HepG2 (cell line): Measurements from ENCODE around the gene PHACTR1. TPM values are rescaled to one million over a fixed set of nuclear protein-coding genes. Genes with fewer than 3 reads are reported as not detected.
A peak's percentile ranks its signal among the peaks of the same experiment; 100 is the strongest.

Experiments used
- FOXK1 ChIP-seq: sonication (generic); formaldehyde crosslinking; IDR thresholded peaks from 2 replicates; pipeline ENCODE4 v1.4.0; 2020; ENCODE audit warnings: low read depth, missing genetic modification reagents, borderline replicate concordance
- KAT2B ChIP-seq: fragments of 150-350 bp; IDR thresholded peaks from 2 replicates; pipeline ENCODE4 v1.6.1; 2014; ENCODE audit warnings: low read depth, low read length, borderline replicate concordance
- MBD4 ChIP-seq: IDR thresholded peaks from 2 replicates; pipeline ENCODE4 v1.6.1; 2012; ENCODE audit warnings: low read length, inconsistent platforms, borderline replicate concordance
- MBNL3 ChIP-seq: fragments of 250-450 bp; sonication (Bioruptor Pico); conservative IDR thresholded peaks from 2 replicates; pipeline ENCODE4 v1.8.0; 2022; ENCODE audit warnings: mild to moderate bottlenecking, inconsistent platforms
- MED8 ChIP-seq: sonication (generic); formaldehyde crosslinking; IDR thresholded peaks from 2 replicates; pipeline ENCODE4 v1.8.1; 2023; ENCODE audit warnings: mild to moderate bottlenecking, missing genetic modification reagents; ENCODE audit not compliant: insufficient replicate concordance
- MXI1 ChIP-seq: IDR thresholded peaks from 3 replicates; pipeline ENCODE4 v1.6.1; 2012; ENCODE audit warnings: low read depth, low read length, inconsistent platforms, borderline replicate concordance
- NFE2L2 ChIP-seq: fragments of 150-350 bp; IDR thresholded peaks from 2 replicates; pipeline ENCODE4 v1.6.1; 2014; ENCODE audit warnings: low read length
- NR2C2 ChIP-seq: sonication (generic); formaldehyde crosslinking; IDR thresholded peaks from 2 replicates; pipeline ENCODE4 v1.4.0; 2020; ENCODE audit warnings: missing genetic modification reagents, mild to moderate bottlenecking, moderate library complexity, borderline replicate concordance
- RBM22 ChIP-seq: fragments of 200-400 bp; formaldehyde crosslinking; optimal IDR thresholded peaks from 2 replicates; pipeline ENCODE3; 2017; ENCODE audit warnings: mild to moderate bottlenecking, low read length, moderate library complexity
- RFXAP ChIP-seq: sonication (generic); formaldehyde crosslinking; IDR thresholded peaks from 2 replicates; pipeline ENCODE4 v1.4.0; 2020; ENCODE audit warnings: missing genetic modification reagents, borderline replicate concordance
- RXRA ChIP-seq: sonication (generic); formaldehyde crosslinking; IDR thresholded peaks from 2 replicates; pipeline ENCODE4 v1.5.1; 2020; ENCODE audit warnings: missing genetic modification reagents
- RXRB ChIP-seq: IDR thresholded peaks from 2 replicates; pipeline ENCODE4 v1.6.1; 2016; ENCODE audit warnings: borderline replicate concordance, missing genetic modification reagents, missing compliant biosample characterization
- SSRP1 ChIP-seq: IDR thresholded peaks from 2 replicates; pipeline ENCODE4 v1.6.1; 2016; ENCODE audit warnings: control low read depth
- SYNCRIP ChIP-seq: fragments of 200-400 bp; formaldehyde crosslinking; IDR thresholded peaks from 2 replicates; pipeline ENCODE4 v1.6.1; 2018; ENCODE audit warnings: mild to moderate bottlenecking, low read depth, low read length; ENCODE audit not compliant: insufficient read depth
- TFE3 ChIP-seq: IDR thresholded peaks from 2 replicates; pipeline ENCODE4 v1.6.1; 2016
- TGIF2 ChIP-seq: IDR thresholded peaks from 2 replicates; pipeline ENCODE4 v1.6.1; 2016; ENCODE audit warnings: control low read depth, missing compliant biosample characterization
- TOE1 ChIP-seq: sonication (generic); formaldehyde crosslinking; IDR thresholded peaks from 2 replicates; pipeline ENCODE4 v1.4.0; 2020; ENCODE audit warnings: mild to moderate bottlenecking, missing genetic modification reagents
- ZNF18 ChIP-seq: sonication (generic); formaldehyde crosslinking; IDR thresholded peaks from 2 replicates; pipeline ENCODE4 v1.8.0; 2022; ENCODE audit warnings: mild to moderate bottlenecking, missing genetic modification reagents; ENCODE audit not compliant: insufficient replicate concordance
- ZNF282 ChIP-seq: fragments of 450-650 bp; IDR thresholded peaks from 2 replicates; pipeline ENCODE4 v1.6.1; 2018; ENCODE audit not compliant: partially characterized antibody
- ZNF3 ChIP-seq: IDR thresholded peaks from 2 replicates; pipeline ENCODE4 v1.7.0; 2017; ENCODE audit warnings: inconsistent platforms
- ZNF672 ChIP-seq: sonication (generic); formaldehyde crosslinking; IDR thresholded peaks from 2 replicates; pipeline ENCODE4 v1.8.1; 2022; ENCODE audit warnings: missing genetic modification reagents
- ZNF784 ChIP-seq: sonication (generic); formaldehyde crosslinking; IDR thresholded peaks from 2 replicates; pipeline ENCODE4 v1.5.1; 2020; ENCODE audit warnings: missing genetic modification reagents, mild to moderate bottlenecking, borderline replicate concordance
- ZNF883 ChIP-seq: sonication (generic); formaldehyde crosslinking; IDR thresholded peaks from 2 replicates; pipeline ENCODE4 v1.5.1; 2020; ENCODE audit warnings: mild to moderate bottlenecking, missing genetic modification reagents; ENCODE audit errors: not compliant biosample characterization
- polyA plus RNA-seq, 8 experiments: library from polyadenylated mRNA; depleted of rRNA in 3 of 8; stranded (reverse) in 7 of 8; unstranded in 1 of 8; fragments of >200 nt; fragmentation: Illumina TruSeq in 4 of 8; extraction: Trizol in 4 of 8; gene quantifications; 2 replicates each; pipeline versions ENCODE4 v1.2.1 to v1.2.3, GENCODE V29; 2011 to 2016; ENCODE audit warnings: low read depth in 4 of 8, missing spikeins in 1 of 8, mixed read lengths in 1 of 8; ENCODE audit not compliant: insufficient read depth in 1 of 8
- total RNA-seq, 5 experiments: library from RNA; depleted of rRNA; stranded (reverse); fragments of >200 nt; fragmentation: Illumina TruSeq; extraction: Trizol; gene quantifications; 2 replicates each; pipeline ENCODE4 v1.2.3, GENCODE V29; 2016; ENCODE audit warnings: low read depth in 1 of 5

PHACTR1 gene
- total and polyA plus RNA-seq, 2 of the 13 experiments (the other 11 are each of a cell fraction or from before 2014, with no cell fraction given), result 0.09 TPM; not detected in 1

DNA sequence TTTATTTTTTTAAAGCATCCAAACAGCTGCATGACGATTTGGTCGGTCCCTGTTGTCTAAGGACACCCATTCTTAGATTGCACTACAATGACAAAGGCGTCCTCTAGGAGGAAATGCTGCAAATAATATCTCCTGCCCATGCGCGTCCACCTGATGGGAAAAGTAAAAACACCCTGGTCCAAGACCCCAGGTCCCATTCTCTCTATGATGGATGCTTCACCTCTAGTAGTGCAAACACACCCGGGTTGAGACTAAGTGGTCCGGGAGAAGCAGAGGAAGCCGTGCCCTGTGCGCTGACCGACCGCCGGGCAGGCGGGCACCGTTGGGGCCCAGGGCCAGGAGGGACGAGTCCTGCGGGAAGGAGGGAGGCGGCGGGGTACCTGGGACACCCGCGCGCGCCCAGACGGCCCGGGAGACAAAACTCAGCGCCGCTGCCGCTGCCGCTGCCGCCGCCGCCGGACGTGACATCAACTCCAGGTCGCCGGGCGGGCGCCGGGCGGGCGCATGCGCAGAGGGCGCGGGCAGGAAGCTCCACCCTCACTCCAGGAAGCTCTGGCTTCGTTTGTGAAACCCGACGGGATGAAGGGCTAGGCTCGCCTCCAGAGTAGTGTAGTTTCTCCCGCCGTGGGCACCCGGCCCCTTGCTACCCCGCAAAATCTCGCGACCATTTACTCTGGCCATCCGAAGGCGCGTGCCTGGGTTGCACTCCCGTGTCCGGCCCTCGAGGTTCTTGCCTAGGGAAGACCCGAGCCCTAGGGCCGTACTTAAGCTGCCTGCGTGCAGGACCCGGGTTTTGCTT is 611.7 kb downstream of the PHACTR1 start, which contains the start of gene TBC1D7 (continued):
- TF ChIP-seq ZNF18 (no peak), SSRP1 (CRISPR knock-in tag) (no peak), ZNF784 (no peak), TOE1 (CRISPR knock-in tag) (peak; percentile 47; the same call in 1 of the 2 replicates), NFE2L2 (no peak), RXRB (CRISPR knock-in tag) (peak; percentile 40; the same call in 1 of the 2 replicates), MXI1 (peak; percentile 77; the same call in 1 of the 3 replicates), TGIF2 (CRISPR knock-in tag) (peak; percentile 44; the same call in 1 of the 2 replicates), KAT2B (no peak), ZNF672 (no peak), RXRA (CRISPR knock-in tag) (peak; percentile 69), NR2C2 (CRISPR knock-in tag) (peak; percentile 80), SYNCRIP (no peak), MED8 (peak; percentile 2), RBM22 (no peak), ZNF3 (no peak), RFXAP (CRISPR knock-in tag) (peak; percentile 47; the same call in 1 of the 2 replicates), MBNL3 (CRISPR knock-in tag) (no peak), TFE3 (peak; percentile 57), MBD4 (no peak), FOXK1 (CRISPR knock-in tag) (peak; percentile 59; the same call in 1 of the 2 replicates), ZNF282 (no peak), ZNF883 (CRISPR knock-in tag) (peak; percentile 86)
